ENCODE data around the gene GXYLT2.

The GXYLT2 gene

GRCh38 chr3:72941245-72941644, 53.4 kb downstream of the GXYLT2 start:
- Histone ChIP-seq H3K9me3 (ENCODE audit: insufficient read depth, low read length) (no peaks in the 10 kb centered on the region), H3K36me3 (ENCODE audit: insufficient read depth, insufficient read length, low read length) (no peaks in the 10 kb centered on the region), H3K27me3 (ENCODE audit: insufficient read depth, insufficient read length) (no peaks in the 10 kb centered on the region), H3K4me1 (ENCODE audit: insufficient read depth, insufficient read length) (no peaks in the 10 kb centered on the region), H3K9ac (ENCODE audit: insufficient read length, low read depth) (no peak overlapping the region), H3K4me3 (ENCODE audit: insufficient read length, low read depth) (no peak overlapping the region)
- no peak for TF ChIP-seq ZNF274 (IDR thresholded peaks at IDR 0.05; ENCODE audit: low read depth, low read length)
- TF ChIP-seq SUZ12 (IDR thresholded peaks at IDR 0.05; ENCODE audit: extremely low read depth, insufficient read depth, insufficient read length): no peak
- DNase-seq (ENCODE audit: low read depth, low spot score): no peak

- TF ChIP-seq ZNF274 (IDR thresholded peaks at IDR 0.05; ENCODE audit: low read depth, low read length) (no peak), SUZ12 (IDR thresholded peaks at IDR 0.05; ENCODE audit: extremely low read depth, insufficient read depth, insufficient read length) (no peak), YY1 (IDR thresholded peaks at IDR 0.05; ENCODE audit: insufficient read depth, insufficient read length) (no peak)
- H3K9me3 ChIP-seq (ENCODE audit: insufficient read depth, low read length): no peaks in the 10 kb centered on the region
- no peak overlapping the region for H3K4me3 ChIP-seq (ENCODE audit: insufficient read length, low read depth)
- no peaks in the 10 kb centered on the region for H3K4me1 ChIP-seq (ENCODE audit: insufficient read depth, insufficient read length)
- no peaks in the 10 kb centered on the region for H3K27me3 ChIP-seq (ENCODE audit: insufficient read depth, insufficient read length)
- no peaks in the 10 kb centered on the region for H3K36me3 ChIP-seq (ENCODE audit: insufficient read depth, insufficient read length, low read length)
- DNase-seq (ENCODE audit: low read depth, low spot score): no peak
- H3K9ac ChIP-seq (ENCODE audit: insufficient read length, low read depth): no peak overlapping the region
Observed at GRCh38 chr3:72942427-72942826, 54.6 kb downstream of the GXYLT2 start.

- Histone ChIP-seq H3K27me3 (ENCODE audit: insufficient read depth, insufficient read length) (no peaks in the 10 kb centered on the region), H3K9ac (ENCODE audit: insufficient read length, low read depth) (no peak overlapping the region), H3K4me1 (ENCODE audit: insufficient read depth, insufficient read length) (no peaks in the 10 kb centered on the region), H3K36me3 (ENCODE audit: insufficient read depth, insufficient read length, low read length) (no peaks in the 10 kb centered on the region), H3K9me3 (ENCODE audit: insufficient read depth, low read length) (no peaks in the 10 kb centered on the region), H3K4me3 (ENCODE audit: insufficient read length, low read depth) (no peak overlapping the region)
- DNase-seq (ENCODE audit: low read depth, low spot score): no peak
- TF ChIP-seq YY1 (IDR thresholded peaks at IDR 0.05; ENCODE audit: insufficient read depth, insufficient read length) (no peak), SUZ12 (IDR thresholded peaks at IDR 0.05; ENCODE audit: extremely low read depth, insufficient read depth, insufficient read length) (no peak), ZNF274 (IDR thresholded peaks at IDR 0.05; ENCODE audit: low read depth, low read length) (no peak)
Observed at GRCh38 chr3:72944696-72945095, 56.9 kb downstream of the GXYLT2 start.

GRCh38 chr3:72947715-72948490, 60.1 kb downstream of the GXYLT2 start:
- Histone ChIP-seq H3K9ac (ENCODE audit: insufficient read length, low read depth) (no peak overlapping the region), H3K4me1 (ENCODE audit: insufficient read depth, insufficient read length) (peaks cover 3% of the 10 kb centered on the region), H3K36me3 (ENCODE audit: insufficient read depth, insufficient read length, low read length) (no peaks in the 10 kb centered on the region), H3K9me3 (ENCODE audit: insufficient read depth, low read length) (no peaks in the 10 kb centered on the region), H3K27me3 (ENCODE audit: insufficient read depth, insufficient read length) (no peaks in the 10 kb centered on the region), H3K4me3 (ENCODE audit: insufficient read length, low read depth) (no peak overlapping the region)
- TF ChIP-seq ZNF274 (IDR thresholded peaks at IDR 0.05; ENCODE audit: low read depth, low read length): no peak
- TF ChIP-seq SUZ12 (IDR thresholded peaks at IDR 0.05; ENCODE audit: extremely low read depth, insufficient read depth, insufficient read length): no peak
- no peak for TF ChIP-seq YY1 (IDR thresholded peaks at IDR 0.05; ENCODE audit: insufficient read depth, insufficient read length)
- no peak for DNase-seq (ENCODE audit: low read depth, low spot score)

- Histone ChIP-seq H3K36me3 (ENCODE audit: insufficient read depth, insufficient read length, low read length) (no peaks in the 10 kb centered on the region), H3K27me3 (ENCODE audit: insufficient read depth, insufficient read length) (no peaks in the 10 kb centered on the region), H3K4me3 (ENCODE audit: insufficient read length, low read depth) (no peak overlapping the region), H3K9me3 (ENCODE audit: insufficient read depth, low read length) (no peaks in the 10 kb centered on the region), H3K4me1 (ENCODE audit: insufficient read depth, insufficient read length) (peaks cover 3% of the 10 kb centered on the region), H3K9ac (ENCODE audit: insufficient read length, low read depth) (no peak overlapping the region)
- TF ChIP-seq YY1 (IDR thresholded peaks at IDR 0.05; ENCODE audit: insufficient read depth, insufficient read length) (no peak), ZNF274 (IDR thresholded peaks at IDR 0.05; ENCODE audit: low read depth, low read length) (no peak), SUZ12 (IDR thresholded peaks at IDR 0.05; ENCODE audit: extremely low read depth, insufficient read depth, insufficient read length) (no peak)
- DNase-seq (ENCODE audit: low read depth, low spot score): no peak
Observed at GRCh38 chr3:72949016-72949415, 61.2 kb downstream of the GXYLT2 start.

GRCh38 chr3:72950372-72950771, 62.5 kb downstream of the GXYLT2 start:
- Histone ChIP-seq H3K9me3 (ENCODE audit: insufficient read depth, low read length) (no peaks in the 10 kb centered on the region), H3K27me3 (ENCODE audit: insufficient read depth, insufficient read length) (no peaks in the 10 kb centered on the region), H3K4me3 (ENCODE audit: insufficient read length, low read depth) (no peak overlapping the region), H3K36me3 (ENCODE audit: insufficient read depth, insufficient read length, low read length) (peaks cover 3% of the 10 kb centered on the region), H3K9ac (ENCODE audit: insufficient read length, low read depth) (no peak overlapping the region), H3K4me1 (ENCODE audit: insufficient read depth, insufficient read length) (peaks cover 3% of the 10 kb centered on the region)
- TF ChIP-seq YY1 (IDR thresholded peaks at IDR 0.05; ENCODE audit: insufficient read depth, insufficient read length): no peak
- TF ChIP-seq SUZ12 (IDR thresholded peaks at IDR 0.05; ENCODE audit: extremely low read depth, insufficient read depth, insufficient read length): no peak
- TF ChIP-seq ZNF274 (IDR thresholded peaks at IDR 0.05; ENCODE audit: low read depth, low read length): no peak
- no peak for DNase-seq (ENCODE audit: low read depth, low spot score)

GRCh38 chr3:72950801-72951200, 63.0 kb downstream of the GXYLT2 start:
- Histone ChIP-seq H3K4me1 (ENCODE audit: insufficient read depth, insufficient read length) (peaks cover 3% of the 10 kb centered on the region), H3K4me3 (ENCODE audit: insufficient read length, low read depth) (no peak overlapping the region), H3K27me3 (ENCODE audit: insufficient read depth, insufficient read length) (no peaks in the 10 kb centered on the region), H3K9me3 (ENCODE audit: insufficient read depth, low read length) (no peaks in the 10 kb centered on the region), H3K36me3 (ENCODE audit: insufficient read depth, insufficient read length, low read length) (peaks cover 6% of the 10 kb centered on the region), H3K9ac (ENCODE audit: insufficient read length, low read depth) (no peak overlapping the region)
- TF ChIP-seq SUZ12 (IDR thresholded peaks at IDR 0.05; ENCODE audit: extremely low read depth, insufficient read depth, insufficient read length) (no peak), ZNF274 (IDR thresholded peaks at IDR 0.05; ENCODE audit: low read depth, low read length) (no peak), YY1 (IDR thresholded peaks at IDR 0.05; ENCODE audit: insufficient read depth, insufficient read length) (no peak)
- no peak for DNase-seq (ENCODE audit: low read depth, low spot score)
